Measurements from ENCODE around the gene PIK3CG. TPM values are rescaled to one million over a fixed set of nuclear protein-coding genes. Genes with fewer than 3 reads are reported as not detected.

Gene PIK3CG
- total RNA-seq, result 0.11 TPM in 1 of 2 replicates, not detected in the other

GRCh38 chr7:106865130-106866041 is at the start of gene PIK3CG:
PIK3CG (plus strand) TSS chr7:106865282; CDS start chr7:106867562, 2,280 bp downstream.

Other genes with a start within 250 kb of the PIK3CG start
- 33.8 and 57.7 TPM in 2 replicates for gene CCDC71L, start 204.1 kb upstream of the PIK3CG start, total RNA-seq
- gene PRKAR2B, start 179.4 kb downstream of the PIK3CG start, total RNA-seq, result 2.4 and 7.4 TPM in 2 replicates

All from articular chondrocyte of knee joint (primary cell).